Forelimb muscle (tissue), 1 donor: ENCODE results near the gene ID2. TPM values are rescaled to one million over a fixed set of nuclear protein-coding genes. Genes with fewer than 3 reads are reported as not detected.

Source experiments
- DNase-seq: peaks from one replicate; pipeline ENCODE4 v3.0.0-alpha.2; 2013; ENCODE audit warnings: low read depth
- polyA plus RNA-seq: library from polyadenylated mRNA; unstranded; fragments of 120-200 nt; gene quantifications from one replicate; pipeline ENCODE4 v1.2.1, GENCODE V29; 2013; ENCODE audit not compliant: insufficient read length

Gene ID2
- polyA plus RNA-seq: 27.6 TPM

GRCh38 chr2:8681786-8682692 lies at the start of gene ID2:
Gene ID2 (plus strand): TSS chr2:8682056. CDS start chr2:8682166, 110 bp downstream.
- peak; percentile 88 for DNase-seq

GRCh38 chr2:8632755-8633154 lies 49.1 kb upstream of the ID2 start:
- DNase-seq: no peak

- DNase-seq: no peak
Measured at GRCh38 chr2:8633186-8633734, 48.6 kb upstream of the ID2 start.

GRCh38 chr2:8633735-8634313 lies 48.0 kb upstream of the ID2 start:
- no peak for DNase-seq

- DNase-seq: no peak
Measured at GRCh38 chr2:8634466-8635172, 47.2 kb upstream of the ID2 start.

GRCh38 chr2:8636041-8636491 lies 45.8 kb upstream of the ID2 start:
- no peak for DNase-seq

GRCh38 chr2:8636721-8637636 lies 44.9 kb upstream of the ID2 start:
- DNase-seq: no peak

GRCh38 chr2:8638327-8638726 lies 43.5 kb upstream of the ID2 start:
- no peak for DNase-seq

- DNase-seq: no peak
Measured at GRCh38 chr2:8639122-8639635, 42.7 kb upstream of the ID2 start.

- no peak for DNase-seq
Measured at GRCh38 chr2:8640498-8640897, 41.4 kb upstream of the ID2 start.

- no peak for DNase-seq
Measured at GRCh38 chr2:8641301-8641965, 40.4 kb upstream of the ID2 start.

- no peak for DNase-seq
Measured at GRCh38 chr2:8642366-8643068, 39.3 kb upstream of the ID2 start.

- DNase-seq: no peak
Measured at GRCh38 chr2:8643250-8643995, 38.4 kb upstream of the ID2 start.

- DNase-seq: no peak
Measured at GRCh38 chr2:8643996-8644356, 37.9 kb upstream of the ID2 start.

GRCh38 chr2:8644605-8645175 lies 37.2 kb upstream of the ID2 start:
- no peak for DNase-seq

- DNase-seq: no peak
Measured at GRCh38 chr2:8645176-8645831, 36.6 kb upstream of the ID2 start.

GRCh38 chr2:8646731-8647461 lies 35.0 kb upstream of the ID2 start:
- no peak for DNase-seq
